Testis (tissue), 3 donors: Measurements from ENCODE around the gene MTIF3. TPM values are rescaled to one million over a fixed set of nuclear protein-coding genes. Genes with fewer than 3 reads are reported as not detected.
"Not testable (repeated sequence)": the region's sequence is repeated elsewhere in the genome, so short reads cannot be mapped to it uniquely, and the experiment has no call there.

ENCODE experiments used
- DNase-seq: peaks from one replicate; pipeline ENCODE4 v3.0.0-alpha.2; 2019
- H3K27ac ChIP-seq, 2 donors: fragments of 200-600 bp; sonication (generic); one replicate each; pipeline ENCODE4 v1.5.1; 2019
- H3K27me3 ChIP-seq: fragments of 200-600 bp; sonication (generic); one replicate; pipeline ENCODE4 v1.5.1; 2019
- H3K36me3 ChIP-seq: fragments of 200-600 bp; sonication (generic); one replicate; pipeline ENCODE4 v1.5.1; 2017; ENCODE audit warnings: low read depth; ENCODE audit errors: missing control alignments
- H3K4me1 ChIP-seq: fragments of 200-600 bp; sonication (generic); one replicate; pipeline ENCODE4 v1.5.1; 2019
- H3K4me3 ChIP-seq, 2 donors: fragments of 200-600 bp; sonication (generic); one replicate each; pipeline ENCODE4 v1.5.1; 2017 to 2019
- H3K9me3 ChIP-seq: fragments of 200-600 bp; sonication (generic); one replicate; pipeline ENCODE4 v1.5.1; 2017
- CTCF ChIP-seq, 3 experiments: fragments of 450-650 bp in 2 of 3; fragments of 200-600 bp in 1 of 3; sonication (generic) in 1 of 3; IDR thresholded peaks; one replicate each; pipeline ENCODE4 v1.5.1; 2016 to 2019; ENCODE audit warnings: antibody characterized with exemption in 3 of 3, mild to moderate bottlenecking in 2 of 3, moderate library complexity in 1 of 3
- POLR2A ChIP-seq: fragments of 450-650 bp; IDR thresholded peaks from one replicate; pipeline ENCODE4 v1.6.1; 2017; ENCODE audit warnings: antibody characterized with exemption, mild to moderate bottlenecking, moderate library complexity
- WGBS, 2 donors: methylation state at CpG; one replicate each; pipeline ENCODE4 v1.1.5; 2018; 5-methylcytosine and 5-hydroxymethylcytosine counted together
- intact Hi-C: fragments of 100-400 bp; cut with DNase I; formaldehyde crosslinking; loops from one replicate; pipeline ENCODE4 v1.15.1; 2023; ENCODE audit warnings: low total_unique reads
- polyA plus RNA-seq: library from polyadenylated mRNA; stranded (reverse); fragments of 350-450 nt; fragmentation: Illumina TruSeq; extraction: RNeasy Lipid Tissue Mini Kit (QIAGEN cat#74804); gene quantifications from one replicate; pipeline ENCODE4 v1.2.3, GENCODE V29; 2014; ENCODE audit warnings: low read depth, low replicate concordance; ENCODE audit not compliant: insufficient read depth
- total RNA-seq, 2 donors: library from RNA; depleted of rRNA; stranded (reverse); fragments of >200 nt; gene quantifications; one replicate each; pipeline ENCODE4 v1.2.3, GENCODE V29; 2016

The MTIF3 gene
- total and polyA plus RNA-seq, 3 donors from 2014 or later = 87.6 to 141 (median 94.2) TPM

- H3K9me3 ChIP-seq = no peaks in the 10 kb centered on the region
- peaks cover 13% of the 10 kb centered on the region for H3K4me1 ChIP-seq
- TF ChIP-seq CTCF (IDR thresholded peaks at IDR 0.05) (no peak), POLR2A (no peak)
- intact Hi-C loops = no loop called here
- H3K4me3 ChIP-seq = no peak overlapping the region
- H3K27me3 ChIP-seq = no peaks in the 10 kb centered on the region
- H3K36me3 ChIP-seq = no peaks in the 10 kb centered on the region
- no peak for DNase-seq
- H3K27ac ChIP-seq = peak overlapping the region in 1 of 2 donors; percentile 21
- WGBS, 2 donors = 23 to 54% methylated on average over 3 of the region's 3 CpGs
These were observed 47.1 kb downstream of the MTIF3 start for GRCh38 chr13:27403203-27403678.

- WGBS, 2 donors = 69 to 72% methylated on average over 3 of the region's 3 CpGs
- intact Hi-C loops = no loop called here
These were observed 49.2 kb downstream of the MTIF3 start for GRCh38 chr13:27401210-27401609.

GRCh38 chr13:27400405-27400804, 50.0 kb downstream of the MTIF3 start:
- WGBS, 2 donors = 76 to 77% methylated on average over 6 of the region's 6 CpGs
- DNase-seq, intact Hi-C loops: not testable (repeated sequence)

More at GRCh38 chr13:27401210-27401609, 49.2 kb downstream of the MTIF3 start:
- no peaks in the 10 kb centered on the region for H3K9me3 ChIP-seq
- H3K4me1 ChIP-seq = peaks cover 13% of the 10 kb centered on the region
- TF ChIP-seq CTCF (IDR thresholded peaks at IDR 0.05) (no peak), POLR2A (no peak)
- H3K4me3 ChIP-seq = no peak overlapping the region
- no peaks in the 10 kb centered on the region for H3K36me3 ChIP-seq
- no peaks in the 10 kb centered on the region for H3K27me3 ChIP-seq
- no peak overlapping the region for H3K27ac ChIP-seq
- no peak for DNase-seq

GRCh38 chr13:27398360-27398759, 52.0 kb downstream of the MTIF3 start:
- TF ChIP-seq CTCF (IDR thresholded peaks at IDR 0.05) = no peak
- no peak for TF ChIP-seq POLR2A
- Histone ChIP-seq H3K36me3 (no peaks in the 10 kb centered on the region), H3K4me1 (peaks cover 7% of the 10 kb centered on the region), H3K9me3 (no peaks in the 10 kb centered on the region), H3K27ac (no peak overlapping the region), H3K27me3 (no peaks in the 10 kb centered on the region), H3K4me3 (no peak overlapping the region)
- DNase-seq = no peak
- intact Hi-C loops = no loop called here
- 90 to 91% methylated on average over 4 of the region's 4 CpGs for whole genome bisulfite sequencing, 2 donors

More at GRCh38 chr13:27400405-27400804, 50.0 kb downstream of the MTIF3 start:
- H3K4me3 ChIP-seq, H3K9me3 ChIP-seq, H3K27me3 ChIP-seq, H3K36me3 ChIP-seq, H3K27ac ChIP-seq: not testable (repeated sequence)
- peaks cover 13% of the 10 kb centered on the region for H3K4me1 ChIP-seq

GRCh38 chr13:27396252-27396846, 54.0 kb downstream of the MTIF3 start:
- TF ChIP-seq CTCF (IDR thresholded peaks at IDR 0.05) (no peak), POLR2A (no peak)
- Histone ChIP-seq H3K27ac (no peak overlapping the region), H3K4me1 (no peaks in the 10 kb centered on the region), H3K9me3 (no peaks in the 10 kb centered on the region), H3K36me3 (no peaks in the 10 kb centered on the region), H3K4me3 (no peak overlapping the region), H3K27me3 (no peaks in the 10 kb centered on the region)
- WGBS, 2 donors = 76 to 85% methylated on average over 7 of the region's 7 CpGs
- intact Hi-C loops = no loop called here
- DNase-seq = no peak
